Fibroblast of lung (primary cell): Measurements from ENCODE around the gene YIF1A. TPM values are rescaled to one million over a fixed set of nuclear protein-coding genes. Genes with fewer than 3 reads are reported as not detected.

Experiments
- DNase-seq, 2 donors: peaks; one replicate each; pipeline versions ENCODE4 v3.0.0 to v3.0.0-alpha.2; 2010; ENCODE audit warnings: low read depth in 2 of 2
- H2AFZ ChIP-seq: 2 replicates; pipeline ENCODE4 v1.5.1; 2012; ENCODE audit warnings: low read length, control low read depth, inconsistent platforms
- H3K27ac ChIP-seq: 2 replicates; pipeline ENCODE4 v1.5.1; 2011; ENCODE audit warnings: low read length, control low read depth; ENCODE audit not compliant: insufficient read depth
- H3K27me3 ChIP-seq: 2 replicates; pipeline ENCODE4 v1.5.1; 2011; ENCODE audit warnings: mild to moderate bottlenecking, low read length; ENCODE audit not compliant: control insufficient read depth, insufficient read depth
- H3K36me3 ChIP-seq: 2 replicates; pipeline ENCODE4 v1.5.1; 2011; ENCODE audit warnings: low read length; ENCODE audit not compliant: control insufficient read depth, insufficient read depth
- H3K4me1 ChIP-seq: 2 replicates; pipeline ENCODE4 v1.5.1; 2011; ENCODE audit warnings: low read length; ENCODE audit not compliant: control insufficient read depth, insufficient read depth; ENCODE audit errors: extremely low read depth
- H3K4me2 ChIP-seq: 2 replicates; pipeline ENCODE4 v1.5.1; 2011; ENCODE audit warnings: low read length, control low read depth; ENCODE audit not compliant: insufficient read depth; ENCODE audit errors: extremely low read depth
- H3K4me3 ChIP-seq, 4 experiments: fragments of 200-600 bp in 1 of 4; sonication (generic) in 1 of 4; replicated peaks in 1 of 4; 2 replicates each; pipeline ENCODE4 v1.5.1; 2011 to 2016; ENCODE audit warnings: low read length in 4 of 4, low read depth in 3 of 4, mild to moderate bottlenecking in 3 of 4, control low read depth in 2 of 4, inconsistent platforms in 1 of 4, mixed read lengths in 1 of 4; ENCODE audit not compliant: insufficient read depth in 1 of 4; ENCODE audit errors: control extremely low read depth in 1 of 4
- H3K79me2 ChIP-seq: 2 replicates; pipeline ENCODE4 v1.5.1; 2012; ENCODE audit warnings: mild to moderate bottlenecking, low read length, inconsistent platforms; ENCODE audit not compliant: control insufficient read depth, insufficient read depth
- H3K9ac ChIP-seq: 2 replicates; pipeline ENCODE4 v1.5.1; 2011; ENCODE audit warnings: mild to moderate bottlenecking, low read length, control low read depth; ENCODE audit not compliant: insufficient read depth
- H3K9me3 ChIP-seq: 2 replicates; pipeline ENCODE4 v1.5.1; 2012; ENCODE audit warnings: low read depth, low read length; ENCODE audit not compliant: control insufficient read depth, insufficient read depth
- H4K20me1 ChIP-seq: 2 replicates; pipeline ENCODE4 v1.5.1; 2011; ENCODE audit warnings: low read length; ENCODE audit not compliant: control insufficient read depth, insufficient read depth; ENCODE audit errors: extremely low read depth
- CTCF ChIP-seq, 2 donors: IDR thresholded peaks in 1 of 2; conservative IDR thresholded peaks in 1 of 2; 1 replicate in 1 of 2; 2 replicates in 1 of 2; pipeline ENCODE4 v1.5.1; 2011 to 2012; ENCODE audit warnings: low read length in 2 of 2, control low read depth in 1 of 2, inconsistent platforms in 1 of 2, low read depth in 1 of 2, mild to moderate bottlenecking in 1 of 2
- EZH2 ChIP-seq: IDR thresholded peaks from 2 replicates; pipeline ENCODE4 v1.5.1; 2012; ENCODE audit warnings: low read length, control low read depth, mild to moderate bottlenecking; ENCODE audit errors: missing control alignments
- polyA plus RNA-seq, 2 donors: library from polyadenylated mRNA; depleted of rRNA in 1 of 2; stranded (reverse) in 1 of 2; unstranded in 1 of 2; fragments of >200 nt; gene quantifications; 2 replicates each; pipeline ENCODE4 v1.2.1, GENCODE V29; 2011 to 2012; ENCODE audit warnings: missing spikeins in 1 of 2
- total RNA-seq: library from RNA; depleted of rRNA; stranded (reverse); fragments of >200 nt; gene quantifications from 2 replicates; pipeline ENCODE4 v1.2.1, GENCODE V29; 2014

YIF1A gene
- total and polyA plus RNA-seq, 2 donors (not counting 1 experiment from before 2014, with no cell fraction given): 160 to 167 TPM

GRCh38 chr11:66251809-66252208 lies 37.1 kb downstream of the YIF1A start:
- H3K36me3 ChIP-seq: peaks cover 4% of the 10 kb centered on the region
- no peaks in the 10 kb centered on the region for H3K79me2 ChIP-seq
- no peaks in the 10 kb centered on the region for H4K20me1 ChIP-seq
- TF ChIP-seq CTCF (conservative IDR thresholded peaks at IDR 0.05 in 1 of 2, IDR thresholded peaks at IDR 0.05 in 1 of 2; ENCODE audit: low read depth in 1 of 2, low read length in 2 of 2) (no peak), EZH2 (no peak)
- no peak for DNase-seq
- H3K9ac ChIP-seq: no peak overlapping the region
- no peaks in the 10 kb centered on the region for H3K4me1 ChIP-seq
- H3K9me3 ChIP-seq: no peaks in the 10 kb centered on the region
- no peak overlapping the region for H2AFZ ChIP-seq
- no peak overlapping the region for H3K4me3 ChIP-seq
- no peaks in the 10 kb centered on the region for H3K27me3 ChIP-seq
- no peak overlapping the region for H3K4me2 ChIP-seq
- no peak overlapping the region for H3K27ac ChIP-seq

- TF ChIP-seq CTCF (conservative IDR thresholded peaks at IDR 0.05 in 1 of 2, IDR thresholded peaks at IDR 0.05 in 1 of 2; ENCODE audit: low read depth in 1 of 2, low read length in 2 of 2): no peak
- no peak for TF ChIP-seq EZH2
- Histone ChIP-seq H3K79me2 (no peaks in the 10 kb centered on the region), H3K36me3 (peaks cover 6% of the 10 kb centered on the region), H3K27ac (no peak overlapping the region), H4K20me1 (no peaks in the 10 kb centered on the region), H3K27me3 (no peaks in the 10 kb centered on the region), H3K9me3 (no peaks in the 10 kb centered on the region), H3K4me1 (no peaks in the 10 kb centered on the region), H3K4me3 (no peak overlapping the region), H3K9ac (no peak overlapping the region), H3K4me2 (no peak overlapping the region), H2AFZ (no peak overlapping the region)
- no peak for DNase-seq
Observed at GRCh38 chr11:66248903-66249302, 40.0 kb downstream of the YIF1A start.

- Histone ChIP-seq H3K4me3 (no peak overlapping the region), H3K27ac (no peak overlapping the region), H3K36me3 (peaks cover 8% of the 10 kb centered on the region), H2AFZ (no peak overlapping the region), H3K27me3 (no peaks in the 10 kb centered on the region), H4K20me1 (no peaks in the 10 kb centered on the region), H3K4me2 (no peak overlapping the region), H3K9me3 (no peaks in the 10 kb centered on the region), H3K79me2 (no peaks in the 10 kb centered on the region), H3K9ac (no peak overlapping the region), H3K4me1 (no peaks in the 10 kb centered on the region)
- no peak for TF ChIP-seq CTCF (conservative IDR thresholded peaks at IDR 0.05 in 1 of 2, IDR thresholded peaks at IDR 0.05 in 1 of 2; ENCODE audit: low read depth in 1 of 2, low read length in 2 of 2)
- no peak for TF ChIP-seq EZH2
- no peak for DNase-seq
Observed at GRCh38 chr11:66247801-66248200, 41.1 kb downstream of the YIF1A start.
